Panc1 (cell line): ENCODE results near the gene RALGAPA1. TPM values are rescaled to one million over a fixed set of nuclear protein-coding genes. Genes with fewer than 3 reads are reported as not detected.

ENCODE experiments used
- ATAC-seq: fragments of 200-7000 bp; cut with Tn5 transposase; 2 replicates; pipeline ENCODE4 v1.9.1; 2020; ENCODE audit warnings: mild to moderate bottlenecking, moderate library complexity
- BruUV-seq: library from RNA; stranded (reverse); fragments of 400-500 nt; replicated peaks from 2 replicates; lab custom pipeline; 2021; lab: Mats Ljungman, UMichigan
- CTCF ChIA-PET: fragments of 300-600 bp; sonication (Branson Sonifier 250); formaldehyde crosslinking; loops from one replicate; lab custom pipeline; 2022; ENCODE audit warnings: antibody characterized with exemption; lab: Charles Lee
- POLR2A ChIA-PET: fragments of 300-600 bp; sonication (Branson Sonifier 250); formaldehyde crosslinking; loops from one replicate; lab custom pipeline; 2022; ENCODE audit warnings: antibody characterized with exemption; lab: Charles Lee
- DNase-seq: peaks from one replicate; pipeline ENCODE4 v3.0.0-alpha.2; 2010; ENCODE audit warnings: low read depth, low spot score
- H3K27ac ChIP-seq: 2 replicates; pipeline ENCODE4 v1.5.1; 2011; ENCODE audit warnings: mild to moderate bottlenecking, low read length, inconsistent platforms
- H3K27me3 ChIP-seq: fragments of 200-500 bp; sonication (Bioruptor generic); 2 replicates; pipeline ENCODE4 v1.6.0; 2014; ENCODE audit warnings: low read length, inconsistent platforms; ENCODE audit not compliant: control insufficient read depth, insufficient read depth
- H3K36me3 ChIP-seq: fragments of 200-500 bp; sonication (Bioruptor generic); 2 replicates; pipeline ENCODE4 v1.5.1; 2014; ENCODE audit warnings: inconsistent platforms, mild to moderate bottlenecking, low read length, moderate library complexity; ENCODE audit not compliant: control insufficient read depth, insufficient read depth
- H3K4me1 ChIP-seq: 2 replicates; pipeline ENCODE4 v1.5.1; 2011; ENCODE audit warnings: inconsistent platforms, mild to moderate bottlenecking, low read length, moderate library complexity; ENCODE audit not compliant: control insufficient read depth, insufficient read depth
- H3K4me3 ChIP-seq, 2 experiments: 2 replicates each; pipeline ENCODE4 v1.5.1; 2011 to 2012; ENCODE audit warnings: low read depth in 2 of 2, low read length in 2 of 2, mild to moderate bottlenecking in 2 of 2, inconsistent platforms in 1 of 2, moderate library complexity in 1 of 2
- H3K9me3 ChIP-seq: fragments of 200-500 bp; sonication (Bioruptor generic); 2 replicates; pipeline ENCODE4 v1.5.1; 2014; ENCODE audit warnings: low read depth, mild to moderate bottlenecking, inconsistent platforms, low read length, moderate library complexity; ENCODE audit not compliant: control insufficient read depth, insufficient read depth
- CTCF ChIP-seq: fragments of 450-650 bp; IDR thresholded peaks from 2 replicates; pipeline ENCODE4 v1.5.1; 2017; ENCODE audit warnings: mild to moderate bottlenecking
- POLR2AphosphoS5 ChIP-seq: IDR thresholded peaks from 2 replicates; pipeline ENCODE4 v1.6.1; 2012; ENCODE audit warnings: mild to moderate bottlenecking, low read depth, low read length, moderate library complexity
- REST ChIP-seq, 2 experiments: IDR thresholded peaks; 2 replicates each; pipeline ENCODE4 v1.6.1; 2011 to 2012; ENCODE audit warnings: low read depth in 2 of 2, control low read depth in 1 of 2, low read length in 1 of 2, mild to moderate bottlenecking in 1 of 2, moderate library complexity in 1 of 2; ENCODE audit not compliant: insufficient read depth in 1 of 2
- SIN3A ChIP-seq: IDR thresholded peaks from 2 replicates; pipeline ENCODE4 v1.6.1; 2012; ENCODE audit warnings: low read depth, mild to moderate bottlenecking, low read length, moderate library complexity, borderline replicate concordance; ENCODE audit not compliant: insufficient read depth
- TCF7L2 ChIP-seq: IDR thresholded peaks from 2 replicates; pipeline ENCODE4 v1.6.1; 2011; ENCODE audit warnings: mild to moderate bottlenecking, low read depth, low read length, inconsistent platforms
- in situ Hi-C: cut with HindIII; loops from 2 replicates; pipeline ENCODE4 v1.10.0; 2016; ENCODE audit warnings: low sequenced_read_pairs, low pct_unique_long_range_greater_than_20kb
- intact Hi-C: fragments of 100-400 bp; cut with micrococcal nuclease; formaldehyde crosslinking; loops from one replicate; pipeline ENCODE4 v1.10.0; 2022; ENCODE audit not compliant: unreplicated experiment
- total RNA-seq: library from RNA; stranded (reverse); gene quantifications from one replicate; pipeline ENCODE4 v1.2.1, GENCODE V29; 2021; ENCODE audit not compliant: unreplicated experiment

Gene RALGAPA1
- total RNA-seq, 1 experiment from 2014 or later, result 31.5 TPM

- BruUV-seq, result no TSS peak
- no peaks in the 10 kb centered on the region for H3K36me3 ChIP-seq
- in situ Hi-C loops, result no loop called here
- no peak overlapping the region for H3K4me3 ChIP-seq
- ChIA-PET POLR2A (no interaction called here), CTCF (no interaction called here)
- no peaks in the 10 kb centered on the region for H3K4me1 ChIP-seq
- H3K9me3 ChIP-seq, result no peaks in the 10 kb centered on the region
- intact Hi-C loops, result no loop called here
- DNase-seq, result no peak
- no peaks in the 10 kb centered on the region for H3K27me3 ChIP-seq
- no peak overlapping the region for H3K27ac ChIP-seq
- no peak for ATAC-seq
- TF ChIP-seq REST (IDR thresholded peaks at IDR 0.05; ENCODE audit: insufficient read depth in 1 of 2, low read depth in 2 of 2, low read length in 1 of 2) (no peak), CTCF (no peak), TCF7L2 (no peak), SIN3A (no peak)
These were observed 232.8 kb downstream of the RALGAPA1 start for GRCh38 chr14:35576260-35576659.

GRCh38 chr14:35573911-35574310 lies 235.2 kb downstream of the RALGAPA1 start:
- no peaks in the 10 kb centered on the region for H3K4me1 ChIP-seq
- no peak overlapping the region for H3K27ac ChIP-seq
- no peak for ATAC-seq
- ChIA-PET POLR2A (no interaction called here), CTCF (no interaction called here)
- no peak for DNase-seq
- H3K27me3 ChIP-seq, result no peaks in the 10 kb centered on the region
- intact Hi-C loops, result no loop called here
- no TSS peak for BruUV-seq
- no peaks in the 10 kb centered on the region; the same call in 1 of the 2 replicates for H3K36me3 ChIP-seq
- in situ Hi-C loops, result no loop called here
- H3K4me3 ChIP-seq, result no peak overlapping the region
- TF ChIP-seq TCF7L2, result no peak
- H3K9me3 ChIP-seq, result no peaks in the 10 kb centered on the region

- TF ChIP-seq SIN3A (no peak), TCF7L2 (no peak), CTCF (no peak), REST (IDR thresholded peaks at IDR 0.05; ENCODE audit: insufficient read depth in 1 of 2, low read depth in 2 of 2, low read length in 1 of 2) (no peak), POLR2AphosphoS5 (no peak)
- ChIA-PET POLR2A (no interaction called here), CTCF (no interaction called here)
- no peak for ATAC-seq
- Histone ChIP-seq H3K36me3 (no peaks in the 10 kb centered on the region; the same call in 1 of the 2 replicates), H3K27me3 (no peaks in the 10 kb centered on the region), H3K9me3 (no peaks in the 10 kb centered on the region), H3K4me1 (no peaks in the 10 kb centered on the region), H3K27ac (no peak overlapping the region), H3K4me3 (no peak overlapping the region)
- in situ Hi-C loops (no loop called here), intact Hi-C loops (no loop called here)
- no peak for DNase-seq
- BruUV-seq, result no TSS peak
These were observed 237.5 kb downstream of the RALGAPA1 start for GRCh38 chr14:35571598-35571997.
